Sigmoid colon (tissue), 3 donors: ENCODE results near the gene CCDC102A.

Source experiments
- POLR2A ChIP-seq, 2 donors: fragments of 450-650 bp; IDR thresholded peaks; one replicate each; pipeline ENCODE4 v1.6.1; 2016; ENCODE audit warnings: antibody characterized with exemption in 2 of 2, mild to moderate bottlenecking in 2 of 2, moderate library complexity in 2 of 2
- TF ChIP-seq, protein P1 (sequence below), 4 experiments: fragments of 450-650 bp in 3 of 4; fragments of 200-600 bp in 1 of 4; IDR thresholded peaks; one replicate each; pipeline ENCODE4 v1.5.1; 2016 to 2019; ENCODE audit warnings: antibody characterized with exemption in 4 of 4, mild to moderate bottlenecking in 3 of 4, moderate library complexity in 2 of 4

DNA sequence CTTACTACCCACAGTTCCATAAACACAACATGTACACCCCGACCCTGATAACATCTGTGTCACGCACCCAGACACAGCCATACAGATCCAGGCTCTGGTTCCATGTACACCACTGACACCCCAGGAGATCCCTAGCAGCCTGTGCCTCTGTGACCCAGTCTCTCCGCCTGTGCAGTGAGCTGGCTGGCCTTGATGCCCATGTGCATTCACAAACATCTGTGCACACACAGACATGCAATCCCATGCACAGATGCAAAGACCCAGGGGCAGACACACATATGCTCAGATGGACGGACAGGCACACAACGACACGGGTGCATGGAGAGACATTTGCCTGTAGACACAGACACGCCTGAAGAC is 4.1 kb downstream of the CCDC102A start:
- no peak for TF ChIP-seq POLR2A (IDR thresholded peaks at IDR 0.05)
- TF ChIP-seq, protein P1, sequence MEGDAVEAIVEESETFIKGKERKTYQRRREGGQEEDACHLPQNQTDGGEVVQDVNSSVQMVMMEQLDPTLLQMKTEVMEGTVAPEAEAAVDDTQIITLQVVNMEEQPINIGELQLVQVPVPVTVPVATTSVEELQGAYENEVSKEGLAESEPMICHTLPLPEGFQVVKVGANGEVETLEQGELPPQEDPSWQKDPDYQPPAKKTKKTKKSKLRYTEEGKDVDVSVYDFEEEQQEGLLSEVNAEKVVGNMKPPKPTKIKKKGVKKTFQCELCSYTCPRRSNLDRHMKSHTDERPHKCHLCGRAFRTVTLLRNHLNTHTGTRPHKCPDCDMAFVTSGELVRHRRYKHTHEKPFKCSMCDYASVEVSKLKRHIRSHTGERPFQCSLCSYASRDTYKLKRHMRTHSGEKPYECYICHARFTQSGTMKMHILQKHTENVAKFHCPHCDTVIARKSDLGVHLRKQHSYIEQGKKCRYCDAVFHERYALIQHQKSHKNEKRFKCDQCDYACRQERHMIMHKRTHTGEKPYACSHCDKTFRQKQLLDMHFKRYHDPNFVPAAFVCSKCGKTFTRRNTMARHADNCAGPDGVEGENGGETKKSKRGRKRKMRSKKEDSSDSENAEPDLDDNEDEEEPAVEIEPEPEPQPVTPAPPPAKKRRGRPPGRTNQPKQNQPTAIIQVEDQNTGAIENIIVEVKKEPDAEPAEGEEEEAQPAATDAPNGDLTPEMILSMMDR (IDR thresholded peaks at IDR 0.05) = no peak
